ENCODE results near the gene RNF151.
"Not testable (repeated sequence)": the region's sequence is repeated elsewhere in the genome, so short reads cannot be mapped to it uniquely, and the experiment has no call there.

RNF151 gene

GRCh38 chr16:2008009-2008526, 41.4 kb downstream of the RNF151 start:
- peak overlapping the region; percentile 83 for H3K4me3 ChIP-seq (ENCODE audit: low read depth, low read length)
- no peak for DNase-seq (ENCODE audit: low read depth)
- TF ChIP-seq CTCF (IDR thresholded peaks at IDR 0.05; ENCODE audit: low read depth, low read length, missing control alignments) = no peak

GRCh38 chr16:2008631-2009163, 42.0 kb downstream of the RNF151 start:
- no peak for DNase-seq (ENCODE audit: low read depth)
- no peak for TF ChIP-seq CTCF (IDR thresholded peaks at IDR 0.05; ENCODE audit: low read depth, low read length, missing control alignments)

GRCh38 chr16:2009164-2009711, 42.6 kb downstream of the RNF151 start:
- peak overlapping the region; percentile 83 for H3K4me3 ChIP-seq (ENCODE audit: low read depth, low read length)
- no peak for TF ChIP-seq CTCF (IDR thresholded peaks at IDR 0.05; ENCODE audit: low read depth, low read length, missing control alignments)
- no peak for DNase-seq (ENCODE audit: low read depth)

More at GRCh38 chr16:2008631-2009163, 42.0 kb downstream of the RNF151 start:
- H3K4me3 ChIP-seq (ENCODE audit: low read depth, low read length) = peak overlapping the region; percentile 83

- no peak for DNase-seq (ENCODE audit: low read depth)
- peak within 1 kb of the TSS; percentile 83 for H3K4me3 ChIP-seq (ENCODE audit: low read depth, low read length)
- TF ChIP-seq CTCF (IDR thresholded peaks at IDR 0.05; ENCODE audit: low read depth, low read length, missing control alignments) = no peak
These were observed 43.3 kb downstream of the RNF151 start, which contains the start of gene ZNF598 for GRCh38 chr16:2009791-2010510. ZNF598 (minus strand) TSS chr16:2009821.

GRCh38 chr16:2011726-2012125, 45.1 kb downstream of the RNF151 start:
- not testable (repeated sequence) for DNase-seq (ENCODE audit: low read depth); H3K4me3 ChIP-seq (ENCODE audit: low read depth, low read length)

- no peak for TF ChIP-seq CTCF (IDR thresholded peaks at IDR 0.05; ENCODE audit: low read depth, low read length, missing control alignments)
- no peak overlapping the region for H3K4me3 ChIP-seq (ENCODE audit: low read depth, low read length)
- DNase-seq (ENCODE audit: low read depth) = no peak
These were observed 46.9 kb downstream of the RNF151 start for GRCh38 chr16:2013527-2013926.

GRCh38 chr16:2015117-2015946, 48.7 kb downstream of the RNF151 start:
- DNase-seq (ENCODE audit: low read depth) = no peak
- H3K4me3 ChIP-seq (ENCODE audit: low read depth, low read length) = no peak overlapping the region
- no peak for TF ChIP-seq CTCF (IDR thresholded peaks at IDR 0.05; ENCODE audit: low read depth, low read length, missing control alignments)

All from GM12864 (cell line).